ENCODE data around the gene WFDC1. TPM values are rescaled to one million over a fixed set of nuclear protein-coding genes. Genes with fewer than 3 reads are reported as not detected.
"Not testable (repeated sequence)": the region's sequence is repeated elsewhere in the genome, so short reads cannot be mapped to it uniquely, and the experiment has no call there.

Gene WFDC1
- total RNA-seq, 1 donor from 2014 or later: 12.0 TPM

DNA sequence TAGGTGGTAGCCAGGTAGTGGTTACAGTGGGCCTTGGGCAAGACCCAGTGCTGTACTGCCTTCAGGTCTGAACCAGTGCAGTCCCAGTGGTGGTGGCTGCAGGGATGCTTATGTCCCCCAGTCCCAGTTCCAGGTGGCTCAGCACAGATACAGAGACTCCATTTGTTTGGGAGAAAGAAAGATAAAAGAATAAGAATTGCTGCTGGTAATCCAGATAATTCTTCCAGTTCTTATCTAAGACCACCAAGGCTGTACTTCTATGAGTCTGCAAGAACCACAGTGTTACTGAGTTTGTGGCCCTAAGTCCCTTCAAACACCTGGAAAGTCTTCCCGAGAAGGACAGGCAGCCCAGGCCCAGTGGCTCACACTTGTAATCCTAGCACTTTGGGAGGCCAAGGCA, 39.8 kb downstream of the WFDC1 start:
- no peak for DNase-seq (ENCODE audit: extremely low spot score in 2 of 2)
- no peaks in the 10 kb centered on the region for H3K36me3 ChIP-seq
- TF ChIP-seq, protein P1, sequence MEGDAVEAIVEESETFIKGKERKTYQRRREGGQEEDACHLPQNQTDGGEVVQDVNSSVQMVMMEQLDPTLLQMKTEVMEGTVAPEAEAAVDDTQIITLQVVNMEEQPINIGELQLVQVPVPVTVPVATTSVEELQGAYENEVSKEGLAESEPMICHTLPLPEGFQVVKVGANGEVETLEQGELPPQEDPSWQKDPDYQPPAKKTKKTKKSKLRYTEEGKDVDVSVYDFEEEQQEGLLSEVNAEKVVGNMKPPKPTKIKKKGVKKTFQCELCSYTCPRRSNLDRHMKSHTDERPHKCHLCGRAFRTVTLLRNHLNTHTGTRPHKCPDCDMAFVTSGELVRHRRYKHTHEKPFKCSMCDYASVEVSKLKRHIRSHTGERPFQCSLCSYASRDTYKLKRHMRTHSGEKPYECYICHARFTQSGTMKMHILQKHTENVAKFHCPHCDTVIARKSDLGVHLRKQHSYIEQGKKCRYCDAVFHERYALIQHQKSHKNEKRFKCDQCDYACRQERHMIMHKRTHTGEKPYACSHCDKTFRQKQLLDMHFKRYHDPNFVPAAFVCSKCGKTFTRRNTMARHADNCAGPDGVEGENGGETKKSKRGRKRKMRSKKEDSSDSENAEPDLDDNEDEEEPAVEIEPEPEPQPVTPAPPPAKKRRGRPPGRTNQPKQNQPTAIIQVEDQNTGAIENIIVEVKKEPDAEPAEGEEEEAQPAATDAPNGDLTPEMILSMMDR (IDR thresholded peaks at IDR 0.05): no peak
- TF ChIP-seq POLR2A (IDR thresholded peaks at IDR 0.05): no peak
- H3K9me3 ChIP-seq: no peaks in the 10 kb centered on the region
- intact Hi-C loops (cut with DNase I): no loop called here
- H3K27me3 ChIP-seq: no peaks in the 10 kb centered on the region
- H3K4me1 ChIP-seq: no peaks in the 10 kb centered on the region
- H3K27ac ChIP-seq: no peak overlapping the region
- H3K4me3 ChIP-seq: no peak overlapping the region

DNA sequence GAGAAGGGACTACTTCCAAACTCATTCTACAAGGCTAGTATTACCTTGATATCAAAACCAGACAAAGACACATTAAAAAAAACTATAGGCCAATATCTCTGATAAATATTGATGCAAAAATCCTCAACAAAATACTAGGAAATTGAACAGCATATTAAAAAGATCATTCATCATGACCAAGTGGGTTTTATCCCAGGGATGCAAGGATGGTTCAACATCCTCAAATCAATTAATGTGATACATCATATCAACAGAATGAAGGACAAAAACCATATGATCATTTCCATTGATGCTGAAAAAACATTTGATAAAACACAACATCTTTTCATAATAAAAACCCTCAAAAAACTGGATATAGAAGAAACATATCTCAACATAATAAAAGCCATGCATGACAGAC, 42.6 kb downstream of the WFDC1 start:
- intact Hi-C loops (cut with DNase I); H3K4me3 ChIP-seq; H3K36me3 ChIP-seq; H3K27ac ChIP-seq; H3K4me1 ChIP-seq; H3K27me3 ChIP-seq; DNase-seq (ENCODE audit: extremely low spot score in 2 of 2); H3K9me3 ChIP-seq: not testable (repeated sequence)

DNA sequence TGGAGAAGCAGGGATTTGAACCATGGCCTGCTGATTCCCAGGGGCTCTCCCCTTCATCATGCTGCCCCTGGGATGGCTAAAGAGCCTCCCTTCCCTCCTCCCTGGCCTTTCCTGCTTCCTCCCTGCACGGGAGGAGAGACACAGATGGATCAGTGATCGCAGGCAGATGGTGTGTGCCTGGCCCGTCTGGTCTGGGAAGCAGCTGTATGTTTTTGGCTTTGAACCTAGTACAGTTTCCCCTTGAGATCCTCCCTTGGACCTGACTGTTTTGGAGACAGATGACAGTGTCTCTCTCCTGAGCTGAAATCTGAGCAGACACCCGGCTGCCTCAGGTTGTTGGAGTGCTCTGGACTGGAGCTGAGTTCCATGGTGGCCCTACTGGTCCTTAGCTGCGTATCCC, 44.6 kb downstream of the WFDC1 start:
- no peak overlapping the region for H3K4me3 ChIP-seq
- no peak overlapping the region for H3K27ac ChIP-seq
- H3K27me3 ChIP-seq: no peaks in the 10 kb centered on the region
- H3K4me1 ChIP-seq: no peaks in the 10 kb centered on the region
- no peak for TF ChIP-seq POLR2A (IDR thresholded peaks at IDR 0.05)
- TF ChIP-seq, protein P1 (IDR thresholded peaks at IDR 0.05): no peak
- TF ChIP-seq POLR2AphosphoS5 (IDR thresholded peaks at IDR 0.05; ENCODE audit: insufficient read depth in 1 of 2, low read depth in 1 of 2): no peak
- intact Hi-C loops (cut with DNase I): no loop called here
- H3K36me3 ChIP-seq: no peaks in the 10 kb centered on the region
- no peaks in the 10 kb centered on the region for H3K9me3 ChIP-seq
- no peak for DNase-seq (ENCODE audit: extremely low spot score in 2 of 2)

DNA sequence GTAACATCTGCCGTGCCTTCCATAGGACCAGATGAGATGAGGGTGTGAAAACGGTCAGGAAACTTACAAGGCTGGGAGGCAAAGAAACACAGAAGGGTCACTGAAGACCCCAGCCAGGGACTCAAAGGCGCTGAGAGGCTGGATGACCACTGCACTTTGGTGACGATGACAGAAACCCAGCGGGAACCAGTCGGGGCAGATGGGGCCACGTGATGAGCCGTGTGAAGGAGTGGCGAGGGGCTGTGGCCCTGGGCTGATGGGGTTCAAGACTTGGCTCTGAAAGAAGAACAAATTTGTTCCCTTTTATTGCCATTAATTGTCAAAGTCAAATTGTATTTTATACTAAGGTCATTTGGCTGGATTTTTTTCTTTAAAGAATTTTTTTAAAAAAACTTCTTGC, 45.1 kb downstream of the WFDC1 start:
- H3K9me3 ChIP-seq: no peaks in the 10 kb centered on the region
- no peak overlapping the region for H3K27ac ChIP-seq
- H3K36me3 ChIP-seq: no peaks in the 10 kb centered on the region
- intact Hi-C loops (cut with DNase I): no loop called here
- H3K4me1 ChIP-seq: no peaks in the 10 kb centered on the region
- no peak for TF ChIP-seq POLR2A (IDR thresholded peaks at IDR 0.05)
- TF ChIP-seq POLR2AphosphoS5 (IDR thresholded peaks at IDR 0.05; ENCODE audit: insufficient read depth in 1 of 2, low read depth in 1 of 2): no peak
- TF ChIP-seq, protein P1 (IDR thresholded peaks at IDR 0.05): no peak
- H3K27me3 ChIP-seq: no peaks in the 10 kb centered on the region
- DNase-seq (ENCODE audit: extremely low spot score in 2 of 2): no peak
- no peak overlapping the region for H3K4me3 ChIP-seq

DNA sequence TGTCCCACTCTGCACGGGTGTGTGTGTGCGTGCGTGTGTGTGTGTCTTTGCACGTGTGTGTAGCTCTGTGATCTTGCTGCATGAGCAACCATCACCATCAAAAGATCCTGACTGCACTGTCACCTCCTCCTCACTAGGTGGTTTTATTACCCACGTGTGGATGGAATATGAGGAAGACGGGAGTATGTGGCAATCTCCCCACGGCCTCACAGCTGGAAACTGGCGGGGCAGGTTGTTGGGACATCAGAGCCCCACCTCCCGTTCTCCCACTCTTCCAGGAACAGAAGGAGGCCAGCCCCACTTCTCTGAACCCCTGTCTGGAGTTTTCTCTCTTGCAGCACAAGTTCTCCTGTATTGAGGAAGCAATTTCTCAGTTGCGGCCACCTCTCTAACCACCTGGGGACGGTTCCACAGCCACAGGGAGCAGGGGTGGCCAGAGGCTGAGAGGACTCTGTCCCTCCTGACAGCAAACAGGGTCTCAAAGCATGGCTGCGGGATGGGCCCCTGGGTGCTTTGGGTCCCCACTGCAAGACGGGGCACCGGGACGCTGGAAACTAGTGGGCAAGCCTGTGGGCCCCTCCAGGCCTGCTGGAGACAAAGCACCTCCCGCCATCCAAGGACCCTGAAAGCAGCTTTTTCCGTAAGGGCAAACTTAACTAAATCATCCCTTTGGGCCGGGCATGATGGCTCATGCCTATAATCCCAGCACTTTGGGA, 45.8 kb downstream of the WFDC1 start:
- Histone ChIP-seq H3K27ac (no peak overlapping the region), H3K36me3 (no peaks in the 10 kb centered on the region), H3K4me3 (no peak overlapping the region), H3K4me1 (no peaks in the 10 kb centered on the region), H3K9me3 (no peaks in the 10 kb centered on the region), H3K27me3 (no peaks in the 10 kb centered on the region)
- TF ChIP-seq, protein P1 (IDR thresholded peaks at IDR 0.05): no peak
- peak in 1 of 2 donors; percentile 20 for TF ChIP-seq POLR2AphosphoS5 (IDR thresholded peaks at IDR 0.05; ENCODE audit: insufficient read depth in 1 of 2, low read depth in 1 of 2)
- no peak for DNase-seq (ENCODE audit: extremely low spot score in 2 of 2)
- intact Hi-C loops (cut with DNase I): no loop called here

All from vagina (tissue), 2 donors.